ENCODE measurements around the gene KLHL6.

The KLHL6 gene

GRCh38 chr3:183563536-183563874 lies 8.0 kb upstream of the KLHL6 start:
- TF ChIP-seq ZFX (IDR thresholded peaks at IDR 0.05; ENCODE audit: borderline replicate concordance) (no peak), CTCF (IDR thresholded peaks at IDR 0.05) (no peak)
- H3K27ac ChIP-seq, result no peak overlapping the region

- H3K27ac ChIP-seq, result no peak overlapping the region
- TF ChIP-seq CTCF (IDR thresholded peaks at IDR 0.05), result no peak
- no peak for TF ChIP-seq ZFX (IDR thresholded peaks at IDR 0.05; ENCODE audit: borderline replicate concordance)
Observed at GRCh38 chr3:183560607-183561006, 5.1 kb upstream of the KLHL6 start.

- no peak for TF ChIP-seq CTCF (IDR thresholded peaks at IDR 0.05)
- TF ChIP-seq ZFX (IDR thresholded peaks at IDR 0.05; ENCODE audit: borderline replicate concordance), result no peak
- no peak overlapping the region for H3K27ac ChIP-seq
Observed at GRCh38 chr3:183558495-183558894, 3.0 kb upstream of the KLHL6 start.

GRCh38 chr3:183556722-183557121 lies 1.2 kb upstream of the KLHL6 start:
- no peak overlapping the region for H3K27ac ChIP-seq
- TF ChIP-seq ZFX (IDR thresholded peaks at IDR 0.05; ENCODE audit: borderline replicate concordance) (no peak), CTCF (IDR thresholded peaks at IDR 0.05) (no peak)

- no peak for TF ChIP-seq CTCF (IDR thresholded peaks at IDR 0.05)
Observed at GRCh38 chr3:183554377-183554776, 1.1 kb downstream of the KLHL6 start.

GRCh38 chr3:183553334-183554026 lies 2.0 kb downstream of the KLHL6 start:
- H3K27ac ChIP-seq, result no peak overlapping the region
- TF ChIP-seq ZFX (IDR thresholded peaks at IDR 0.05; ENCODE audit: borderline replicate concordance) (no peak), CTCF (IDR thresholded peaks at IDR 0.05) (no peak)

More at GRCh38 chr3:183554377-183554776, 1.1 kb downstream of the KLHL6 start:
- no peak overlapping the region for H3K27ac ChIP-seq

GRCh38 chr3:183551930-183552329 lies 3.6 kb downstream of the KLHL6 start:
- TF ChIP-seq CTCF (IDR thresholded peaks at IDR 0.05) (no peak), ZFX (IDR thresholded peaks at IDR 0.05; ENCODE audit: borderline replicate concordance) (no peak)
- no peak overlapping the region for H3K27ac ChIP-seq
